Measurements from ENCODE around the gene SIM2.

DNA sequence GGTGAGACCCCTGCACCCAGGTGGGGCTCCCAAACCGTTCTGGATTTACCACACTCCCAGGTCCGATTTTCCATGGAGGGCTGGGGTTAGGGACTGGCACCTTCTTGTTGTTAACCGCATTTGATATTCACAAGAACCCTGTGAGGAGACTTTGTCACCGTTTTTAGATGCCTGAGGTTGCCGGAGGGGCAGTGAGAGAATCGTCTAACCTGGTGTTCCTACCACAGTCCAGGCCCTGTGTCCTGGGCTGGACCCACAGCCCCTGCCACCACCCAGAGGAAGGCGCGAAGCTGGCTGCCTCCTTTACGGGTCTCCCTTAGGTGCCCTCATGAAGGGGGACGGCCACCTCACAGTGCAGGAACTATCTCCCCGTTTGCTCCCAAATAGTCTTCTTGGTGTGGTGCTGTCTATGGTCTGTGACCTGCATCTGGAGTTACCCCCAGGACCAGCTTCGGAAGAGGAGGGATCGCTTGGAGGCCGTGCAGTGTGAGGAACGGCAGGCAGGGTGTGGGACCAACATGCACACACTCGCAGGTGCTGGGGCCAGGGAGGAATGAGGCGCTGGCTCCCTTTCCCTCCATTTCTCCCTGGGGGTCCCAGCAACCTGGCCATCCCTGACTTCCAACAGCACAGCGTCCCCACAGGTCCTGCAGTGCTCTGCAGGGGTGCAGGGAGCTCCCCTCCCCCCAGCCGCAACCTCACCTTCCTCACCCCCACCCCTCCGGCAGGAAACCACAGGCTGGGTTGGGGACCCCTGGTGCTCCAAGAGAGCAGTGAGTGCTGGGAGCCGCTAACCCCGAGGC is 7.0 kb downstream of the SIM2 start:
- TF ChIP-seq, protein P1, sequence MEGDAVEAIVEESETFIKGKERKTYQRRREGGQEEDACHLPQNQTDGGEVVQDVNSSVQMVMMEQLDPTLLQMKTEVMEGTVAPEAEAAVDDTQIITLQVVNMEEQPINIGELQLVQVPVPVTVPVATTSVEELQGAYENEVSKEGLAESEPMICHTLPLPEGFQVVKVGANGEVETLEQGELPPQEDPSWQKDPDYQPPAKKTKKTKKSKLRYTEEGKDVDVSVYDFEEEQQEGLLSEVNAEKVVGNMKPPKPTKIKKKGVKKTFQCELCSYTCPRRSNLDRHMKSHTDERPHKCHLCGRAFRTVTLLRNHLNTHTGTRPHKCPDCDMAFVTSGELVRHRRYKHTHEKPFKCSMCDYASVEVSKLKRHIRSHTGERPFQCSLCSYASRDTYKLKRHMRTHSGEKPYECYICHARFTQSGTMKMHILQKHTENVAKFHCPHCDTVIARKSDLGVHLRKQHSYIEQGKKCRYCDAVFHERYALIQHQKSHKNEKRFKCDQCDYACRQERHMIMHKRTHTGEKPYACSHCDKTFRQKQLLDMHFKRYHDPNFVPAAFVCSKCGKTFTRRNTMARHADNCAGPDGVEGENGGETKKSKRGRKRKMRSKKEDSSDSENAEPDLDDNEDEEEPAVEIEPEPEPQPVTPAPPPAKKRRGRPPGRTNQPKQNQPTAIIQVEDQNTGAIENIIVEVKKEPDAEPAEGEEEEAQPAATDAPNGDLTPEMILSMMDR (IDR thresholded peaks at IDR 0.05): no peak
- no peak for TF ChIP-seq EZH2 (IDR thresholded peaks at IDR 0.05; ENCODE audit: borderline replicate concordance, insufficient read depth, low read depth, low read length, poor library complexity, severe bottlenecking)

All from B cell (primary cell).